Measurements from ENCODE around the gene DMAC2.
"Not testable (repeated sequence)": the region's sequence is repeated elsewhere in the genome, so short reads cannot be mapped to it uniquely, and the experiment has no call there.

The DMAC2 gene

DNA sequence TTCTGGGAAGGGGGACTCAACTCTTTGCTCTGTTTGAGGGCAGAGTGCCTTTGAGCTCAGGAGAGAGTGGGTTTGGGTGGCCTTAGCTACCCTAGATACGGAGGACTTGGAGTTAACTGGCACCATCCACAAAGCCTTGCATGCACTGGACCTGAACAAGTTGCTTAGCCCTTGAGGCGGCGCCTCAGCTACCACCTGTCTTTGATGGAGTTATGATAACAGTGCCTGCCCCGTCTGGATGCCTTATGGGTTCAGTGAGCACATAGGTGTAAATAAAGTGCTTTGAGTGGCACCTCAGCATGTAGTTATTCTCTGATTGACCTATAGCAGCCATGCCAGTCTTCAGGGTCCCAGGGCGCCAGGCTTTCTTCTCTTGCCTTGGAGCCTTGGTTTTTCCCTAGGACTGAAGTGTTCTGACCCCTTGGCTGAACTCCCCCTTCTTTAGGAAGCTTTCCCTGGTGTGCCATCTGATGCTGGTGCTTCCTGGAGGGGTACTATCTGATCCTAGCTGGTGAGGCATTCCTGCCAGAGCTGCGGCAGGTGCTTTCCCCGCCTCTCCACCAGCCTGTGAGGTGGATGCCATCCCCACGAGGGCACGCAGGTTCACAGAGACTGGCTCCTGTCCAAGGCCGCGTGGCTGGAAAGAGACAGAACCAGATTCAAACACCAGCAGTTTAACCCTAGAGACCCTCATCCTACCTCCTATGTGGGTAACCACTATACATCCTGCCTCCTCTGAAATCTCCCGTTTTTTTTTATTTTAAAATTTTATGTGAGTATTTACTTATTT lies 36.3 kb downstream of the DMAC2 start:
- in situ Hi-C loops (cut with HindIII; ENCODE audit: low sequenced_read_pairs), result no loop called here

- in situ Hi-C loops (cut with HindIII; ENCODE audit: low sequenced_read_pairs), result no loop called here
Measured at GRCh38 chr19:41402010-41402409, 37.7 kb downstream of the DMAC2 start.

- in situ Hi-C loops (cut with HindIII; ENCODE audit: low sequenced_read_pairs), result no loop called here
Measured at GRCh38 chr19:41401483-41401882, 38.2 kb downstream of the DMAC2 start.

- in situ Hi-C loops (cut with HindIII; ENCODE audit: low sequenced_read_pairs), result no loop called here
Measured at GRCh38 chr19:41399525-41399924, 40.2 kb downstream of the DMAC2 start.

DNA sequence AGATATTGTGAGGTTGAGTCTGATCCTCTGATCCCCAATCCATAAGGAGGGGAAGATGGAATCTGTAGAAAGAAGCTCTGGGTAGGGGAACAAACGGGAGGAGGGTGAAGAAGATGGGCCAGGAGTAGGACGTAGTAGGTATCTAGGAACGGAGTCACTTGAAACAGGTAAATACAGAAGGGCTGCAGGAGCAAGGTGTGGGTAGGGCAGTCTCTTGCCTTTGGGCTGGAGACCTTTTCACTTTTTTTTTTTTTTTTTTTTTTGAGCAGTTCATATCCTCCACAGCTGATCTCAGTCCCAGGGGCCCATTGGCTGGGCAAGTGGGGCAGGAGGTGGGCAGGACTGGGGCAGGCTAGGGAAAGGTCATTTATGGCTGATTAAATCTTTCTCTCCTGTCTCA lies 40.6 kb downstream of the DMAC2 start:
- in situ Hi-C loops (cut with HindIII; ENCODE audit: low sequenced_read_pairs), result no loop called here

DNA sequence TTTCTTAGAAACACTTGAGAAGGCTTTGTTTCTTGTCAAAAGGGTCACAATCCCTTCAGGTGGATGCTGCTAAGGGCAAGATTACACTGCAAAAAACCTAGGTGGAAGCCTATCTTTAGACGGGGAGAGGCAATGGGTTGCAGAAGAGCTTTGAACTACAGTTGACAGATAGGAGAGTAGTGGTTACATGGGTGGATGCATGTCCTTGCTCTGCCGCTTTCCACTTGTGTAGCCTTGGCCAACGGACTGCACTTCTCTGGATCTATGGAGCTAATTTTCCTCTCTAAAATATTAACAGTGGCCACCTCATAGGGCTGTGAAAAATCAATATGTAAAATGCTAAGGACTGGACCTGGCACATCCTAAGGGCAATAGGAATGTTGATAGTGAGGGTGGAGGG lies 41.1 kb downstream of the DMAC2 start:
- in situ Hi-C loops (cut with HindIII; ENCODE audit: low sequenced_read_pairs), result no loop called here

DNA sequence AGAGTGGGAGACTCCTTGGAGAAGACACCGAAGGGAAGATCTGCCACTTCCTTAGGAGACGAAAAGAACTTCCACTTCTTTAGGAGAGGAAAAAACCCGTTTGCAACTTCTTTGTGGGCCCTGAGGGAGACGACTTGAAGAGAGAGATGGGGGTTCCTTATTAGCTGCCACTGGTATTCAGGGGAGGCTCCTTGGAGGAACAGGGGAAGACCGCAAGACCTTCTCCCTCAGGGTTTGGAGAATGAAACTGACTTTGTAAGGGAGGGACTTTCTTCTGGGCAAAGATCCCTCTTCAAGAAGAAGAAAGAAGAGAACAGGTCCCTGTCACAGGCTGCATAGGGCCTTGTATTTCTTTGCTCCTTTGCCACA lies 41.7 kb downstream of the DMAC2 start:
- in situ Hi-C loops (cut with HindIII; ENCODE audit: low sequenced_read_pairs), result no loop called here

DNA sequence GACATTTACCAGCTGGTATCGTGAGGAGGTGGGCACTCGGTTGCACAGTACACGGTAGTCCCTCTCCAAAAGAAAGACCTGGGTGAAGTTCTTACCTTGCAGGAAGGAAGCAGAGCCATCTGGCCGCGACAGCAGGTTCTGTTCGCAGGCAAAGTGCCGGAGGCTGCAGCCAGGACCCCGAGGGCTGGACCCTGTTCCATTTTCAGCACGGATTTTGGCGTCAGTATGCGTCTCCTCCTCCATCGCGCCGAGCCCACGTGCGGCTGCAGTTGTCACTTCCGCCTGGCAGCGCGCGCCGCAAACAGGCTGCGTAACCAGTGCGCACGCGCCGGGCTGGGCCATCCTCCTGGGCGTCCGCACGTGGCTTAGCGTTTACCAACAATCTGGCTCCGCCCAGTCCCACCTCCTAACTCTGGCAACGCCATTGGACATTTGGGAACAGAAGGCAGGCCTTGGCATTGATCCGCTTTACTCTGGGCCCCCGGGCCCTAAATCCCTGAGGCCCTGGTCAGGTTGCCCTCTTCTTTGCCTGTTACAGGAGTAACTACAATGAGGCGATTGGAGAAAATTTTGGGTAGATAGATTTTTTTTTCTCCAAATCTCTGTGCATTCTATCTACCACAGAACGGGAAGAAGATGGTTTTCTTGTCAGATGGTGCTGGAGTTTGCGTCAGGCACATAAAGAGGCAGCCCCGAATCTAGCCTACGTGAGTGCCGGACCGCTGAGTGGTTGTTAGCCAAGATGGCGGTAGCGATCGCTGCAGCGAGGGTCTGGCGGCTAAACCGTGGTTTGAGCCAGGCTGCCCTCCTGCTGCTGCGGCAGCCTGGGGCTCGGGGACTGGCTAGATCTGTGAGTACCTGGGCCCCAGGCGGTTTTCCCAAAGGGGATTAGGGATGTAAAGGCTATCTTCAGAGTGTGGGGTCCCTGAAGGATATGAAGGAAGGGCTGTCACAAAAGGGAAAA lies 42.3 kb downstream of the DMAC2 start, which contains the start of the genes BCKDHA and EXOSC5:
TSS of gene BCKDHA (plus strand) at position 733 of the 964 bp plus-strand sequence. CDS start at position 743, 10 bp downstream.
TSS of gene EXOSC5 (minus strand) at position 274 of the 964 bp plus-strand sequence. CDS start at position 243, 31 bp downstream.
- in situ Hi-C loops (cut with HindIII; ENCODE audit: low sequenced_read_pairs), result no loop called here

DNA sequence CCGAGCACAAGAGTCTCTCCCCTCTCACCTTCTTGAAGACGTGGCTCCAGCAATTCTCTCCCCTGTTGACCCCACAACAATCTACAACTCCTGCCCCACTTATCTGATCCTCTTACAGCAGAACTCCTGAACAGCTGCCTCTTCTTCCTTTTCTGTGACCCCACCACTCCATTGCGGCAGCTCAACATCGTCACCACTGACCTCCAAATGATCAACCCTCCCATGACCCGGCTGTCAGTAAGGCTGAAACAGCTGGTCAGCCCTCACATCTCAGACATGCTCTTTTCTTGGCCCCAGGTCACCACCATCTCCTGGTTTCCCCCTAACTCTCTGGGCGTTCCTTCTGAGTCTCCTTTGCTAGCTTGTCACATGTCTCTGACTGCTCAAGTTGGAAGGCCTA lies 44.4 kb downstream of the DMAC2 start:
- in situ Hi-C loops (cut with HindIII; ENCODE audit: low sequenced_read_pairs), result no loop called here

DNA sequence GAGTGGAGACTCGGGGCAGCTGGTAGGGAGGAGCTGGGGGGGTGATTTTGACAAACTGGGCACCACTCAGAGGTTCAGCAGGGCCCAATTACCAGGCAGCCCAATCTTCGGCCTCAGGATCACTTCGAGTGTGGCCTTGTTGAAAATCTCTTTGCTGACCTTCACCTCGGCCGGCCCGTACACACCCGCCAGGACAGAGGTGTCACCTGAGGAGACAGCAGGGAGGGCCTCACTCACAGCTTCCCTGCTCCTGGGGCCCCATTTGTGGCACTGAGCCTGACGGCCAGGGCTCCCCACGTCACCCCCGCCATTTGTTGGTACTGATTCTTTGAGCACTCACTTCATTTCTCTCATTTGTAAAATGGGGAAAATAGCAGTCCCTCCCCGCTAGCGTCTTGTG lies 46.9 kb downstream of the DMAC2 start:
- in situ Hi-C loops (cut with HindIII; ENCODE audit: low sequenced_read_pairs), result no loop called here

DNA sequence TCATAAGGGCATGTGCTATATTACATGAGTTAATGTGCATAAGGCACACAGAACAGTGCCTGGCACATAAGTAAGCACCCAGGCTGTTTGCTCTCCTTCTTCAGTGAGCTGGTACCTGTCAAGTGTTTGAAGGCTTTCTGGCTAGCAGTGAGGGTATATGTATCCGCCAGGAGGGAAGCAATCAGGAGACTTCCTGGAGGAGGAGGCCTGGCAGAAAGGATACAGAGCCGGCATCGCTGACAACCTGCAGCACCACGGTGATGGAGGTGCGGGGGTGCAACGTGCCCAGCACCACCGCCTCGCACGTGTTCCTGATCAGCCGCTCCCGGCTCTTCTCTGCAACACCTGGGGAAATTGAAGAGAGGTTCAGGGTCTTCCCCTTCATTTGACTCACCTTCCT lies 48.1 kb downstream of the DMAC2 start:
- in situ Hi-C loops (cut with HindIII; ENCODE audit: low sequenced_read_pairs), result no loop called here

DNA sequence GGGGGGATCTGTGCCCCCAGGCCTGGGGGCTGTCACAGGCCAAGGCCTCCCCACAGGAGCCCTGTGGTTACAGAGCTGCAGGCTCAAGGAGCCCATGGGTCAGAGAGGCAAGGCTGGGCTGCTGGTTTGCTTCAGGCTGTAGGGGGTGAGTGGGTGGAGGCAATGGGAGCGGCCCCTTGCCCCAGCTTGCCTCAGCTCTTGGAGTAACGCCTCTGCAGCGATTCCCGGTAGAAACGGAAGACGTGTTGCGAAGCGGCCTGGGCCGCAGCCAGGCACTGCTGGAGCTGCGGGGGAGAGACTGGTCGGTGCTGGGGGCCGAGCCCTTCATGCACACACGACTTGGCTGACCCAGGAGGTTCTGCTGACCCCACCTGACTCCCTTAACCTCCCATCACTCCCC lies 53.3 kb downstream of the DMAC2 start:
- in situ Hi-C loops (cut with HindIII; ENCODE audit: low sequenced_read_pairs), result no loop called here

DNA sequence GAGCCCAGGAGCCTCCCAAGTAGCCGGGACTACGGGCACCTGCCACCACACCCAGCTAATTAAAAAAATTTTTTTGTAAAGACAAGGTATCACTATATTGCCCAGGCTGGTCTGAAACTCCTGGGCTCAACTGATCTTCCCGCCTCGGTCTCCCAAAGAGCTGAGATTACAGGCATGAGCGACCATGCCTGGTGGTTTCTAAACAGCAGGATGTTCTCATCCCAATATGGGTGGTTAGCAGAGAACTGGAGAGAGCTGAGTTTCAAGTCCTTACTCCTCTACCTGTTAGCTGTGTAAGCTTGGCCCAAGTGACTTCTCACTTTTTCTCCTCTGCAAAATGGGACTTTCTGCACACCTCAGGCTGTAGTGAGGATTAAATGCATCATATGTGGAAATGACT lies 55.4 kb downstream of the DMAC2 start:
- in situ Hi-C loops (cut with HindIII; ENCODE audit: low sequenced_read_pairs), result no loop called here

DNA sequence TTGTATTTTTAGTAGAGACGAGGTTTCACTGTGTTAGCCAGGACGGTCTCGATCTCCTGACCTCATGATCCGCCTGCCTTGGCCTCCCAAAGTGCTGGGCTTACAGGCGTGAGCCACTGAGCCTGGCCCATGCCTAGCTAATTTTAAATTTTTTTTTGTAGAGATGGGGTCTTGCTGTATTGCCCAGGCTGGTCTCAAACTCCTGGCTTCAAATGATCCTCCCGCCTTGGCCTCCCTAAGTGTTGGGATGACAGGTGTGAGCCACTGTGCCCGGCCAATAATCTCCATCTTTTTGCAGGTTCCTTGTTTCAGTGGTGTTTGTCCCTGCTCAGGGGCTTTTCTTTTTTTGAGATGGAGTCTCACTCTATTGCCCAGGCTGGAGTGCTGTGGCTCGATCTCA lies 58.2 kb downstream of the DMAC2 start:
- in situ Hi-C loops (cut with HindIII; ENCODE audit: low sequenced_read_pairs), result not testable (repeated sequence)
